GM18861 (cell line): ENCODE data around the gene ANKRD29.
A peak's percentile ranks its signal among the peaks of the same experiment; 100 is the strongest.
"Not testable (repeated sequence)": the region's sequence is repeated elsewhere in the genome, so short reads cannot be mapped to it uniquely, and the experiment has no call there.

Experiments
- ATAC-seq: cut with Tn5 transposase; IDR thresholded peaks from one replicate; pipeline ENCODE4 v1.9.1; 2021; ENCODE audit not compliant: unreplicated experiment

Gene ANKRD29

DNA sequence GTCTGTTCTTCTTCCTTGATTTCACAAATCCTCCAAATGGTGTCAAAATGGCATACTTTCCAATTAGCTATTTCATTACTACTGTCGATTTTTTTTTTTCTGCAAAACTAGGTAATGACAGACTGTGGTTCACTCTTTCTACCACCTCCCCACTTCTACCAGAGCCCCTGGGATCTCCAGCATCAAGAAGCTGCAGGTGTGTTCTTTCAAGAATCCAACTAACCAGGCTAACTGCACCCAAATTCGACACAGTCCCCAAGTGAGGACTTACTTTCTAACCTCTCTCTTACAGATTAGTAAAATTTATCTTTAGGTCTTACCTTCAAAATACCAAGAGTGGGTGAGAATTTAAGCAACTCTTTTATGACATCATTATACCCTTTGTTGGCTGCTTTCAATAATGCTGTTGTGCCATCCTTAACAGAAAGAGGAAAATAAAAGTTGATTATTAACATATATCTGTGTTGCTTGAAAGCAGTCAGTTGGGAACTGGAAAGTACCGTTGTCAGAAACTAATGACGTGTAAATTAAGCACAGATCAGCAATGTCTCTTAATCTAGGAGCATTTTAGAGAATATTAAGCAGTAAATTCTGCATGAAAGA lies 45.2 kb downstream of the ANKRD29 start:
- peak; percentile 60 for ATAC-seq

DNA sequence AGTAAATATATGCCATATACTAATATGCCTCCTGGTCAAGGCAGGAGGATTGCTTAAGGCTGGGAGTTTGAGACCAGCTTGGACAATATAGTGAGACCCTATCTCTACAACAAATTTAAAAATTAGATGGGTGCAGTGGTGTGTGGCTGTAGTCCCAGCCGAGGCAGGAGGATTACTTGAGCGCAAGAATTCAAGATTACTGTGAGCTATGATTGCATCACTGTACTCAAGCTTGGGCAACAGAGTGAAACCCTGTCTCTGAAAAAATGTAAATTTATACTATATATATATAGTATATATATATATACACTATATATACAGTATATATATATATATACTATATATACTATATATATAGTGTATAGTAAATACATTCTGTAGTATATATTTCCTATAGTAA lies 46.5 kb downstream of the ANKRD29 start:
- no peak for ATAC-seq

GRCh38 chr18:23614891-23615290 lies 47.8 kb downstream of the ANKRD29 start:
- no peak for ATAC-seq

DNA sequence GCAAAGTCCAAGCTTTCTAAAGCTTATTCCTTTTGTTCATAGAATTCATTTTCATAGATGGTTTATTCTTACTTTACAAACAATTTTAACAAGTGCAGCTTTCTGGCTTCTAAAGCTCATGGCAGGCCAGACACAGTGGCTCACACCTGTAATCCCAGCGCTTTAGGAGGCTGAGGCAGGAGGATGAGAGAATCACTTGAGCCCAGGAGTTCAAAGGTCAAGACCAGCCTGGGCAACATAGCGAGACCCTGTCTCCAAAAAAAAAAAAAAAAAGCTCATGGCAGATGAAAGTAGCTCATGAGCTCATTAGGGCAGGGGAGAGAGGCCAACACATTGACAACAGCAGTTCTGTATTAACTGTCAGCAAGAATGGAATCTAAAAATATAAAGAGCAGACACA lies 48.3 kb downstream of the ANKRD29 start:
- ATAC-seq: no peak

GRCh38 chr18:23613091-23613475 lies 49.6 kb downstream of the ANKRD29 start:
- not testable (repeated sequence) for ATAC-seq

- ATAC-seq: peak; percentile 48
These were observed 50.1 kb downstream of the ANKRD29 start for GRCh38 chr18:23612434-23613090.

- no peak for ATAC-seq
These were observed 53.2 kb downstream of the ANKRD29 start for GRCh38 chr18:23609390-23610023.

GRCh38 chr18:23608211-23608610 lies 54.5 kb downstream of the ANKRD29 start:
- no peak for ATAC-seq

DNA sequence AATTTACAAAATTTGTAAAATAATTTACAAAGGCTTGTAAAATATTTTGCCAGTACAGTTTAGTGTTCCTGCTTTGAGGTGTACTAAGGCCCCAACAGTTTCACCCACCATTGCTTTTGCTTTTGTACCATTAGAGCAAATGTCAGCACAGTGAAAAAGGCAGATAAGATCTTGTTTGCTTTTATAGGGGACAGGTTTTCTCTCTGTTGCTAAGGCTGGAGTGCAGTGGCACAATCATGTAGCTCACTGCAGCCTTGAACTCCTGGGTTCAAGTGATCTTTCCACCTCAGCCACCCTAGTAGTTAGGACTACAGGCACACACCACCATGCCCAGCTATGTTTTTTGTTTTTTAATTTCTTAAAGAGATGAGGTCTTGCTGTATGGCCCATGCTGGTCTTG lies 56.8 kb downstream of the ANKRD29 start:
- ATAC-seq: no peak

GRCh38 chr18:23599809-23600208 lies 62.9 kb downstream of the ANKRD29 start:
- ATAC-seq: no peak

- no peak for ATAC-seq
These were observed 66.5 kb downstream of the ANKRD29 start for GRCh38 chr18:23596183-23596582.

- ATAC-seq: no peak
These were observed 67.1 kb downstream of the ANKRD29 start for GRCh38 chr18:23595591-23595990.

- ATAC-seq: no peak
These were observed 69.0 kb downstream of the ANKRD29 start for GRCh38 chr18:23593720-23594119.

- no peak for ATAC-seq
These were observed 69.8 kb downstream of the ANKRD29 start for GRCh38 chr18:23592911-23593310.

DNA sequence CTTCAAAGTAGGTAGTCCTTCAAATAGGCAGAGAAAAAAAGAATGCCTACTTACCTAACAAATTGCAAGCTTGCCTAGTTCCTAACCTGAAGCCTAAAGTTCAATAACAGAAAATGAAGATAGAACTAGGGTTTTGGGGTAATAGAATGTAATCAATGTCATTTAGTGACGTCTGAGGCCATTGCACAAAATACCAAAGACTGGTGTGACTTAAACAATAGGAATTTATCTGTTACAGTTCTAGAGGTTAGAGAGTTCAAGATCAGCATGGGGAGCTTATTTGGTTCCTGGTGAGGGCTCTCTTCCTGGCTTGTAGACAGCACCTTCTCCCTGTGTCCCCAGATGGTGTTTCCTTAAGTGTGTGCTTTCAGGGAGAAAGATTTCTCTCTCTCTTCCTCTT lies 71.7 kb downstream of the ANKRD29 start:
- ATAC-seq: no peak

DNA sequence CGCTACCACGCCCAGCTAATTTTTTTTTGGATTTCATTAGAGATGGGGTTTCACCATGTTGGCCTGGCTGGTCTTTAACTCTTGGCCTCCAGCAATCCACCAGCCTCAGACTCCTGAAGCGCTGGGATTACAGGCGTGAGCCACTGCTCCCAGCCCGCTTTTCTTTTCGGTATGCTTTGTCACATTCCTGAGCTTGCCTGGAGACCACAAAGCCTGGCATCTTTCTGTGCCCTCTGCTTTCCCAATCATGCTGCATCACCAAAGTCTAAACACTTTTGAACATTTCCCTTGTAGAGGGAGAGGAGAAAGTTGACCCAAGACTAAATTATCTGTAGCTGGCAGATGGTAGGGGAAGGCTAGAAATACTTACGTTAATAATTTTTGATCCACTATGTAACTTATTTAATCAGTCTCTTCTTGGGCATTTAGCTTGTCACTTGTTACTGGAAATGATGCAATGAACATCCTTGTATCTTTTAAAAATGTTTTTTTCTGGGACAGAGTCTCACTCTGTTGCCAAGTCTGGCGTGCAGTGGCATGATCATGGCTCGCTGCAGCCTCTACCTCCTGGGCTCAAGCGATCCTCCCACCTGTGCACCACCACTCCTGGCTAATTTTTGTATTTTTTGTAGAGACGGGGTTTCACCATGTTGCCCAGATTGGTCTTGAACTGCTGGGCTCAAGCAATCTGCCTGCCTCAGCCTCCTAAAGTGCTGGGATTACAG lies 73.7 kb downstream of the ANKRD29 start:
- no peak for ATAC-seq

DNA sequence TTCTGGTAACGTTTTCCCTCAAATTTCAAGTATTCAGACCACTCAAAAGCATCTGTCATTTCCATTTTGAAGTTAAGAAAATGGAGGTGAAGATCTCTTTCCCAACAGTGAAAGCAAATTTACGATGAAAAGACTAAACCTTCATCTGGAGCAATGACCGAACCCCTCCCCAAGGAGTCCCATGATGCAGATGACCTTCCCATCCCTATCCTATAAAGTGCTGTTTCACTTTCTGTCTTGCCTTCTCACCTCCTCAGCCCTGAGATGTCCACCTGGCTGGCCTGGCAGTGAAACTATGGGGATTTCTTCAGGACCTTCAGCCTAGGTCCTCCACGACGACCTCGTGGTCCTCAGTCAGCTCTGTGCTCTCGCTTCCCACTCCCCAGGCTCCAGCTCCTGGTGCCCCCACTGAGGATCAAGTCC lies 75.5 kb downstream of the ANKRD29 start:
- ATAC-seq: no peak

GRCh38 chr18:23586249-23587196 lies 76.2 kb downstream of the ANKRD29 start, which contains the start of gene NPC1:
NPC1 (minus strand) TSS chr18:23586506; CDS start chr18:23586343, 163 bp downstream.
- peak; percentile 89 for ATAC-seq

GRCh38 chr18:23585897-23586248 lies 76.8 kb downstream of the ANKRD29 start:
- ATAC-seq: no peak

GRCh38 chr18:23585007-23585871 lies 77.5 kb downstream of the ANKRD29 start:
- ATAC-seq: no peak
